ENCODE results near the gene GYPB.
"Not testable (repeated sequence)": the region's sequence is repeated elsewhere in the genome, so short reads cannot be mapped to it uniquely, and the experiment has no call there.

GRCh38 chr4:144026682-144027081 is 7.5 kb upstream of the GYPB start:
- TF ChIP-seq EZH2phosphoT487 (IDR thresholded peaks at IDR 0.05; ENCODE audit: insufficient read depth, low read depth); EZH2 (IDR thresholded peaks at IDR 0.05; ENCODE audit: insufficient read depth, poor library complexity, severe bottlenecking): not testable (repeated sequence)

Data from GM23248 (cell line).